Spleen (tissue), 7 donors: ENCODE measurements around the gene ROR1.

Experiments
- POLR2AphosphoS5 ChIP-seq, 3 donors: sonication (generic); formaldehyde crosslinking; IDR thresholded peaks; one replicate each; pipeline ENCODE4 v1.5.1; 2017; ENCODE audit warnings: antibody characterized with exemption in 3 of 3
- TF ChIP-seq, protein P1 (sequence below), 11 experiments: fragments of 200-600 bp in 7 of 11; fragments of 450-650 bp in 4 of 11; sonication (generic) in 4 of 11; IDR thresholded peaks in 8 of 11; conservative IDR thresholded peaks in 3 of 11; 1 replicate in 7 of 11; 2 replicates in 4 of 11; pipeline versions ENCODE4 v1.4.0 to v1.8.0; 2016 to 2021; ENCODE audit warnings: antibody characterized with exemption in 11 of 11, inconsistent platforms in 4 of 11, mild to moderate bottlenecking in 1 of 11
- donor health status: DM: no; HTN: no; CAD: no; lungs with moderate emphysema.
- donor health status: DM: no; HTN: no; CAD: no.
- donor health status: DM: no; HTN: no; CAD: no.

DNA sequence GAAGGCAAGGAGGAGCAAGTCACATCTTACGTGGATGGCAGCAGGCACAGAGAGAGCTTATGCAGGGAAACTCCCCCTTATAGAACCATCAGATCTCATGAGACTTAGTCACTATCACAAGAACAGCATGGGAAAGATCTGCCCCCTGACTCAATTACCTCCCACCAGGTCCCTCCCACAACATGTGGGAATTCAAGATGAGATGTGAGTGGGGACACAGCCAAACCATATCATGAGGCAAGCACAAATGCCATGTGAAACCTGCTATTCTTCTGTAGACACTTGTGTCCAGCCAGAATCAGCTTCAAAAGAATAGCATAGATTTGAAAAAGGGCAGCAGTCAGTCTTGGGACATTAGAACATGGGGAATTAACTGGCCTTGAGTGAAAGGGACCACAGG, 397.4 kb downstream of the ROR1 start:
- TF ChIP-seq, protein P1, sequence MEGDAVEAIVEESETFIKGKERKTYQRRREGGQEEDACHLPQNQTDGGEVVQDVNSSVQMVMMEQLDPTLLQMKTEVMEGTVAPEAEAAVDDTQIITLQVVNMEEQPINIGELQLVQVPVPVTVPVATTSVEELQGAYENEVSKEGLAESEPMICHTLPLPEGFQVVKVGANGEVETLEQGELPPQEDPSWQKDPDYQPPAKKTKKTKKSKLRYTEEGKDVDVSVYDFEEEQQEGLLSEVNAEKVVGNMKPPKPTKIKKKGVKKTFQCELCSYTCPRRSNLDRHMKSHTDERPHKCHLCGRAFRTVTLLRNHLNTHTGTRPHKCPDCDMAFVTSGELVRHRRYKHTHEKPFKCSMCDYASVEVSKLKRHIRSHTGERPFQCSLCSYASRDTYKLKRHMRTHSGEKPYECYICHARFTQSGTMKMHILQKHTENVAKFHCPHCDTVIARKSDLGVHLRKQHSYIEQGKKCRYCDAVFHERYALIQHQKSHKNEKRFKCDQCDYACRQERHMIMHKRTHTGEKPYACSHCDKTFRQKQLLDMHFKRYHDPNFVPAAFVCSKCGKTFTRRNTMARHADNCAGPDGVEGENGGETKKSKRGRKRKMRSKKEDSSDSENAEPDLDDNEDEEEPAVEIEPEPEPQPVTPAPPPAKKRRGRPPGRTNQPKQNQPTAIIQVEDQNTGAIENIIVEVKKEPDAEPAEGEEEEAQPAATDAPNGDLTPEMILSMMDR (IDR thresholded peaks at IDR 0.05 in 8 of 11, conservative IDR thresholded peaks at IDR 0.05 in 3 of 11), result no peak
- TF ChIP-seq POLR2AphosphoS5 (IDR thresholded peaks at IDR 0.05), result no peak
